Measurements from ENCODE around the gene MUC4. TPM values are rescaled to one million over a fixed set of nuclear protein-coding genes. Genes with fewer than 3 reads are reported as not detected.

Gene MUC4
- total and polyA plus RNA-seq, 2 of the 4 experiments (the other 2 are of a cell fraction): not detected

- intact Hi-C loops (cut with micrococcal nuclease): no loop called here
- no peak for DNase-seq
- no peak overlapping the region for H2AFZ ChIP-seq (replicated peaks; ENCODE audit: low read length, poor library complexity)
- no TSS peak for BruUV-seq (replicated peaks)
- WGBS, 2 experiments (ENCODE audit: extremely low coverage in 2 of 2, insufficient read length in 1 of 2): 88% methylated on average over 4 of the region's 6 CpGs; no CpG with 5 or more reads in 1 of the 2 experiments
- ChIA-PET CTCF (no interaction called here), POLR2A (ENCODE audit: unreplicated experiment) (interaction anchor here (0.5 kb wide), 1 partner anchor 19 kb away, joined by 7 read pairs; no protein-coding TSS in a partner anchor)
- in situ Hi-C loops (cut with MboI; ENCODE audit: low sequenced_read_pairs): loop anchor here (25.0 kb wide), 1 partner anchor 262 kb away; no protein-coding TSS in a partner anchor
- ATAC-seq (ENCODE audit: low read depth): peak; percentile 6
- H3K27ac ChIP-seq (ENCODE audit: insufficient read depth, low read length): no peak overlapping the region
- H3K14ac ChIP-seq (replicated peaks; ENCODE audit: low read depth, low read length): no peak overlapping the region
- peaks cover 0 to 7% of the 10 kb centered on the region in 2 experiments; a peak in 2 of 4 replicates for H3K79me1 ChIP-seq (ENCODE audit: low read depth in 1 of 2, low read length in 2 of 2)
- peaks cover 13% of the 10 kb centered on the region for H3K9me1 ChIP-seq (ENCODE audit: insufficient read depth, low read length)
- H2AK5ac ChIP-seq (ENCODE audit: low read depth, low read length): no peak overlapping the region
- no peak overlapping the region for H3K4ac ChIP-seq (ENCODE audit: low read depth, low read length)
- no peak overlapping the region for H3K18ac ChIP-seq (ENCODE audit: low read depth, low read length)
- peaks cover 11% of the 10 kb centered on the region for H3K4me1 ChIP-seq (ENCODE audit: control insufficient read depth, insufficient read depth, low read length)
- H4K91ac ChIP-seq (ENCODE audit: insufficient read depth, low read depth, low read length): no peak overlapping the region
- no peak overlapping the region for H3K4me3 ChIP-seq (ENCODE audit: insufficient read depth, low read depth, low read length)
- no peak overlapping the region for H3K23ac ChIP-seq (ENCODE audit: low read depth, low read length)
- no peak overlapping the region for H3K4me2 ChIP-seq (ENCODE audit: low read depth, low read length)
- no peak overlapping the region for H3K9ac ChIP-seq (ENCODE audit: low read depth, low read length)
- TF ChIP-seq CHD1 (IDR thresholded peaks at IDR 0.05; ENCODE audit: low read depth, low read length) (no peak), MAFK (IDR thresholded peaks at IDR 0.05; ENCODE audit: low read depth, low read length) (no peak), RCOR1 (IDR thresholded peaks at IDR 0.05; ENCODE audit: insufficient replicate concordance, low read length) (no peak), RAD21 (IDR thresholded peaks at IDR 0.05; ENCODE audit: low read length) (no peak), MAZ (IDR thresholded peaks at IDR 0.05; ENCODE audit: borderline replicate concordance, low read depth, low read length) (no peak), CEBPB (IDR thresholded peaks at IDR 0.05; ENCODE audit: low read depth, low read length) (no peak), BHLHE40 (IDR thresholded peaks at IDR 0.05; ENCODE audit: low read depth, low read length) (no peak), CTCF (conservative IDR thresholded peaks at IDR 0.05; ENCODE audit: low read depth, low read length) (no peak), MXI1 (IDR thresholded peaks at IDR 0.05; ENCODE audit: borderline replicate concordance, low read depth, low read length) (no peak), NFE2L2 (IDR thresholded peaks at IDR 0.05; ENCODE audit: low read depth, low read length) (no peak), RFX5 (IDR thresholded peaks at IDR 0.05; ENCODE audit: low read depth, low read length) (no peak), FOS (IDR thresholded peaks at IDR 0.05; ENCODE audit: low read depth, low read length) (no peak), ELK1 (IDR thresholded peaks at IDR 0.05; ENCODE audit: borderline replicate concordance, low read depth, low read length) (no peak)
- no peak overlapping the region for H2BK120ac ChIP-seq (ENCODE audit: low read depth, low read length)
- peaks cover 6% of the 10 kb centered on the region for H3K27me3 ChIP-seq (ENCODE audit: control insufficient read depth, insufficient read depth, low read length)
- H4K8ac ChIP-seq (ENCODE audit: low read depth in 2 of 2, low read length in 2 of 2): no peak overlapping the region
- H3K56ac ChIP-seq (ENCODE audit: extremely low read depth, insufficient read depth, low read length): no peak overlapping the region
- peaks cover 3% of the 10 kb centered on the region; the same call in 1 of the 2 replicates for H3K36me3 ChIP-seq (ENCODE audit: control insufficient read depth, insufficient read depth, low read length)
- no peak overlapping the region for H4K5ac ChIP-seq (ENCODE audit: low read depth, low read length)
- H2AK9ac ChIP-seq (replicated peaks; ENCODE audit: low read depth, low read length, poor library complexity): no peak overlapping the region
- no peaks in the 10 kb centered on the region for H3K9me3 ChIP-seq (ENCODE audit: control insufficient read depth, insufficient read depth, low read length)
- dilution Hi-C loops (cut with HindIII; ENCODE audit: low sequenced_read_pairs, unreplicated experiment): no loop called here
- H2BK15ac ChIP-seq (ENCODE audit: low read depth, low read length): no peak overlapping the region
- no peak overlapping the region for H2BK20ac ChIP-seq (ENCODE audit: low read depth, low read length)
- H2BK5ac ChIP-seq (ENCODE audit: low read depth, low read length, poor library complexity, severe bottlenecking): no peak overlapping the region
- peaks cover 4% of the 10 kb centered on the region; the same call in 1 of the 2 replicates for H4K20me1 ChIP-seq (ENCODE audit: insufficient read depth, low read length)
These were observed 111.9 kb downstream of the MUC4 start for GRCh38 chr3:195699860-195700259.

Data from IMR-90 (cell line).